Mucosa of stomach (tissue), 1 donor: ENCODE results near the gene TSTD2.
"Not testable (repeated sequence)": the region's sequence is repeated elsewhere in the genome, so short reads cannot be mapped to it uniquely, and the experiment has no call there.

Experiments used
- H3K27me3 ChIP-seq: one replicate; pipeline ENCODE4 v1.7.0; 2013; ENCODE audit warnings: mild to moderate bottlenecking, low read length; ENCODE audit not compliant: control insufficient read depth, insufficient read depth
- H3K36me3 ChIP-seq: one replicate; pipeline ENCODE4 v1.7.0; 2013; ENCODE audit warnings: low read length; ENCODE audit not compliant: control insufficient read depth, insufficient read depth
- H3K4me1 ChIP-seq: one replicate; pipeline ENCODE4 v1.7.0; 2013; ENCODE audit warnings: mild to moderate bottlenecking, low read length; ENCODE audit not compliant: control insufficient read depth, insufficient read depth
- H3K4me3 ChIP-seq: one replicate; pipeline ENCODE4 v1.7.0; 2013; ENCODE audit warnings: low read length
- H3K9ac ChIP-seq: one replicate; pipeline ENCODE4 v1.7.0; 2013; ENCODE audit warnings: mild to moderate bottlenecking, low read length, moderate library complexity
- H3K9me3 ChIP-seq: one replicate; pipeline ENCODE4 v1.7.0; 2013; ENCODE audit warnings: mild to moderate bottlenecking, low read length, moderate library complexity; ENCODE audit not compliant: control insufficient read depth
- donor health status: Pancreatic carcinoma.

The TSTD2 gene

GRCh38 chr9:97599314-97599846, 33.8 kb downstream of the TSTD2 start:
- H3K4me3 ChIP-seq = no peak overlapping the region
- no peak overlapping the region for H3K9ac ChIP-seq
- H3K36me3 ChIP-seq = peaks cover 7% of the 10 kb centered on the region
- H3K9me3 ChIP-seq = no peaks in the 10 kb centered on the region
- peaks cover 3% of the 10 kb centered on the region for H3K4me1 ChIP-seq
- H3K27me3 ChIP-seq = no peaks in the 10 kb centered on the region

DNA sequence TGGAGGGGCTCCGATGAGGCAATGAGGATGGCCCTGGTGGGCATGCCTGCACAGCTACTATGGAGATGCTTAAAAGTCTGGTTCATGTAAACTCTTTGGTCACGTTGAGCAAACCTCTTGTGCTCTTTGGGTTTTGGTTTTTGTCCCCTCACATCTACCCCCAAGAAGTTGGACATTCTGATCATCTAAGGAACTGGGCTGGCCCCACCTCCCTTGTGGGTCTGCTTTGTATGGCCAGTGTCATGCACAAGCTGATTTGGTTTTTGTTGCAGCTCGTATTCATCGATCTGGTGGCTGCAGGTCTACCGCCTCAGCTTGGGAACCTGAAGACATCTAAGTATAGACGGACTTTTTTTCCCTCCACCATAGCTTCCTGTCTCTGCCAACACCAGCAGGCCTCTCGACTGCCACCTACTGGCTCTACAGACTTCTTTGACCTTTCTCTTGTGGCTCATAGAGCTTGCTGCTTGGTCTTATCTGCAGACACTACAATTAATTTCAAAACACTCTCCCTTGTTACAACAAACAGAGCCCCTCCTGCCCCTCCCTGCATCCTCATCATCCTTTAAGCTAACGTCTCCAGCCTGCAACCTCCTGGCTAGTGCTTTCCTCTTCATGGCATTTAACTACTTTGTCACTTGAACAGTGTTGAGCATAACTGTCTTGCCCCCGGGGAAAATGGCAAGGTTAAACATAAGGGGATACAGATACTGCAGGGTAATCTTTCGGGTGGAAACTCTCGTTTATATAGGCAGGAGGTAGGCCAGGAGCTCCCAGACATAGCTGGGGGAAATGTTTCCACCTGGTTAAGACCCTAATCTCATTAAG, 34.5 kb downstream of the TSTD2 start:
- Histone ChIP-seq H3K4me3 (no peak overlapping the region), H3K36me3 (peaks cover 7% of the 10 kb centered on the region), H3K4me1 (peaks cover 3% of the 10 kb centered on the region), H3K9ac (no peak overlapping the region), H3K9me3 (no peaks in the 10 kb centered on the region), H3K27me3 (no peaks in the 10 kb centered on the region)

- Histone ChIP-seq H3K9me3 (no peaks in the 10 kb centered on the region), H3K4me3 (no peak overlapping the region), H3K4me1 (peaks cover 3% of the 10 kb centered on the region), H3K9ac (no peak overlapping the region), H3K27me3 (no peaks in the 10 kb centered on the region), H3K36me3 (no peaks in the 10 kb centered on the region)
These were observed 36.3 kb downstream of the TSTD2 start for GRCh38 chr9:97596906-97597305.

DNA sequence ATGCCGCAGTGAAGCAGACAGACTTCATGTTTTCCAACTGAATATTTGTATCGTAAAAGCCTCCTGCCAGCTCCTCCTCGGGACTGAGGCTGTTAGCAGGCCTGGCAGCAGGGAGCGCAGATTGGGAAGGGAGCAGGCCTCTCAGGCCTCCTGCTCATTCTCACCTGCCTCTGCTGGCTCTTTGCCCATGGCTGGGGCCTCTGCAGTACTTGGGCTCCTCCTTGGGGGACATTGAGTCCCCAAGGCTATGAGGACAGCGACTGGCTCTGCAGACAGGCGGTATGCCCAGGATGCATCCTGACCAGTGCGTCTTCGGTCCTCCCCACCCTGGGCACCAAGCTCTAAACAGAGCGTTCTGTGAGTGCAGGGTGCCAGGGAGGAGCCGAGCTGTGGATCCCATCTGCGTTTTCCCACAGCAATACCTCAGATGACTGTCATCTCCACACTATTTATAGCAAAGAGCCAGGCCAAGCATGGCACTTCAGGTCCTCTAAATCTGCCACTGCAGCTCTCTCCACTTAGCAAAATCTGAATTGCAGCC, 38.7 kb downstream of the TSTD2 start:
- Histone ChIP-seq H3K36me3 (no peaks in the 10 kb centered on the region), H3K4me3 (no peak overlapping the region), H3K9ac (no peak overlapping the region), H3K4me1 (peaks cover 3% of the 10 kb centered on the region), H3K9me3 (no peaks in the 10 kb centered on the region), H3K27me3 (no peaks in the 10 kb centered on the region)

GRCh38 chr9:97593960-97594359, 39.2 kb downstream of the TSTD2 start:
- Histone ChIP-seq H3K27me3 (no peaks in the 10 kb centered on the region), H3K4me3 (no peak overlapping the region), H3K4me1 (peaks cover 3% of the 10 kb centered on the region), H3K9me3 (no peaks in the 10 kb centered on the region), H3K9ac (no peak overlapping the region), H3K36me3 (no peaks in the 10 kb centered on the region)

- no peak overlapping the region for H3K4me3 ChIP-seq
- no peaks in the 10 kb centered on the region for H3K27me3 ChIP-seq
- H3K9me3 ChIP-seq = no peaks in the 10 kb centered on the region
- H3K36me3 ChIP-seq = no peaks in the 10 kb centered on the region
- no peaks in the 10 kb centered on the region for H3K4me1 ChIP-seq
- no peak overlapping the region for H3K9ac ChIP-seq
These were observed 41.0 kb downstream of the TSTD2 start for GRCh38 chr9:97592126-97592525.

DNA sequence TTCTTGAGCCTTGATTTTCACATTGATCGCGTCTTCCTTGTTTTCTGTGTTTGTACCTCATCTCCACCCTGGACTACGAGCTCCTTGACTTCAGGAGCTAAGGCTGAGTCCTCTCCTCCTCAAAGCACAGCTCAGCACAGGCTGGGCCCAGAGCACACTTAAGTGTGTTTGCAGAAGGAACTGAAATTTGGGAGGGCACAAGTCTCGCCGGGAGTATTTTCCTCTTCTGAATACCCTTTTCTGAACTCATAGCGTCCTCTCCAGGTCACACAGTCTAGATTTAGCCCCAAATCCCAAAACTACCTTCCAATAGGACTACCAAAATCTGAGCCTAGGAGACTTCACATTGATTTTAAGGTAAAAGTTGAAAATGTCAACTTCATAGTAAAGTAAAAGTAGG, 41.6 kb downstream of the TSTD2 start:
- Histone ChIP-seq H3K27me3 (no peaks in the 10 kb centered on the region), H3K4me1 (no peaks in the 10 kb centered on the region), H3K9me3 (no peaks in the 10 kb centered on the region), H3K4me3 (no peak overlapping the region), H3K9ac (no peak overlapping the region), H3K36me3 (no peaks in the 10 kb centered on the region)

DNA sequence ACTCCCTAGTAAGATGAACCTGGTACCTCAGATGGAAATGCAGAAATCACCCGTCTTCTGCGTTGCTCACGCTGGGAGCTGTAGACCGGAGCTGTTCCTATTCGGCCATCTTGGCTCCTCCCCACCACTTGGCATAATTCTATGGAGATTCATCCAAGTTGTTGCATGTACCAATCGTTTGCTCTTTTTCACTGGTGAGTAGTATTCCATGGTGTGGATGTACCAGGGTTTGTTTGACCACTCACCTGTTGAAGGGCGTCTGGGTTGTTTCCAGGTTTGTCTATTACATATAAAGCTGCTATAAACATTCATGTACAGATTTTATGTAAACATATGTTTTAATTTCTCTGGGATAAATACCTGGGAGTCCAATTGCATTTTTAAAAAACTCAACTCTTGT, 46.3 kb downstream of the TSTD2 start:
- not testable (repeated sequence) for H3K36me3 ChIP-seq

GRCh38 chr9:97584778-97585177, 48.4 kb downstream of the TSTD2 start:
- H3K4me3 ChIP-seq, H3K27me3 ChIP-seq, H3K9me3 ChIP-seq, H3K4me1 ChIP-seq, H3K36me3 ChIP-seq, H3K9ac ChIP-seq: not testable (repeated sequence)

More for the DNA sequence above, 46.3 kb downstream of the TSTD2 start:
- not testable (repeated sequence) for H3K4me1 ChIP-seq, H3K9ac ChIP-seq, H3K9me3 ChIP-seq, H3K27me3 ChIP-seq, H3K4me3 ChIP-seq

GRCh38 chr9:97581590-97581989, 51.6 kb downstream of the TSTD2 start:
- not testable (repeated sequence) for H3K4me3 ChIP-seq, H3K36me3 ChIP-seq, H3K9me3 ChIP-seq, H3K9ac ChIP-seq, H3K27me3 ChIP-seq, H3K4me1 ChIP-seq

DNA sequence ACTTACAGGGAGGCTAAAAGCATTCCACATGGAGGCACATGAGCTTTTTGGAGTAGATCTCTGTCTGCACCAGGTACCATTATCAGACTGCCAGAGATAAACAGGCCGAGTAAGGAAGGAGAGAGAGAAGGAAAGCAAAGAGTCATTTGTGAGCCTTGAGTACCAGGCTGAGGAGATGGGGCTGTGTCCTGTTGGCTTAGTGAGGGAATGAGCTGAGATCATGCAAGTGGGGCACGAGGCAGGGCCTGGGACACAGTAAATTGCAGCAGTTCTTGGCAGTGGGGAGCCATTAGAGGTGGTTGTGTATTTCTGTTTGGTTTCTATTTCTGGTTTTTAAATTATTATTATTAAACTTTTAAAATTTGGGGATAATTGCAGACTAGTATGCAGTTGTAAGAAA, 53.3 kb downstream of the TSTD2 start:
- Histone ChIP-seq H3K9me3 (no peaks in the 10 kb centered on the region), H3K27me3 (no peaks in the 10 kb centered on the region), H3K36me3 (no peaks in the 10 kb centered on the region), H3K4me1 (no peaks in the 10 kb centered on the region), H3K9ac (no peak overlapping the region), H3K4me3 (no peak overlapping the region)

- H3K9ac ChIP-seq = no peak overlapping the region
- no peaks in the 10 kb centered on the region for H3K27me3 ChIP-seq
- H3K9me3 ChIP-seq = no peaks in the 10 kb centered on the region
- H3K4me1 ChIP-seq = no peaks in the 10 kb centered on the region
- H3K4me3 ChIP-seq = no peak overlapping the region
- no peaks in the 10 kb centered on the region for H3K36me3 ChIP-seq
These were observed 54.3 kb downstream of the TSTD2 start for GRCh38 chr9:97578846-97579245.
